Breast epithelium (tissue), 3 donors: ENCODE data around the gene PHF19.

Experiments
- POLR2A ChIP-seq: fragments of 450-650 bp; IDR thresholded peaks from one replicate; pipeline ENCODE4 v1.6.1; 2016; ENCODE audit warnings: antibody characterized with exemption, mild to moderate bottlenecking, moderate library complexity
- POLR2AphosphoS5 ChIP-seq, 3 donors: sonication (generic); formaldehyde crosslinking; IDR thresholded peaks; one replicate each; pipeline ENCODE4 v1.6.1; 2017; ENCODE audit warnings: antibody characterized with exemption in 3 of 3
- TF ChIP-seq, protein P1 (sequence below), 3 donors: fragments of 450-650 bp; IDR thresholded peaks; one replicate each; pipeline ENCODE4 v1.5.1; 2016 to 2017; ENCODE audit warnings: antibody characterized with exemption in 3 of 3, mild to moderate bottlenecking in 3 of 3, moderate library complexity in 3 of 3

DNA sequence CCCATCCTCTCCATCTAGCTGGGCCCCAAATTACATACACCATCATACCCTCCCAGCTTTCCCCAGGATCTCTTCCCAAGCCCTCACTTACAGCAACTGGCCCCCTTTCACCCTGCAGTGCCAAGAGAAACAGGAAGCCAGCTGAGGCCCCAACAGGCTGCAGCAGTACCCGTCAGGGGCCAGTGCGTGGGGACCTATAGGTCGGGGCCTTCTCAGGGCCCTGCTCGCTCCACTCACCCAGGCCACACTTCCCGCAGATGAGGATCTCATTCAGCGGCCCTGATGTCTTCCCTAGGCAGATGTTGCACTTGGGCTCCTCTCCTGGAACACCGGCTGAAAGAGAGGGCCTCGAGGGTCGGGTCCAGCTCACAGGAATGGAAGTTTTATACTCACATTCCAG is 6.8 kb downstream of the PHF19 start:
- no peak for TF ChIP-seq POLR2AphosphoS5 (IDR thresholded peaks at IDR 0.05)
- TF ChIP-seq, protein P1, sequence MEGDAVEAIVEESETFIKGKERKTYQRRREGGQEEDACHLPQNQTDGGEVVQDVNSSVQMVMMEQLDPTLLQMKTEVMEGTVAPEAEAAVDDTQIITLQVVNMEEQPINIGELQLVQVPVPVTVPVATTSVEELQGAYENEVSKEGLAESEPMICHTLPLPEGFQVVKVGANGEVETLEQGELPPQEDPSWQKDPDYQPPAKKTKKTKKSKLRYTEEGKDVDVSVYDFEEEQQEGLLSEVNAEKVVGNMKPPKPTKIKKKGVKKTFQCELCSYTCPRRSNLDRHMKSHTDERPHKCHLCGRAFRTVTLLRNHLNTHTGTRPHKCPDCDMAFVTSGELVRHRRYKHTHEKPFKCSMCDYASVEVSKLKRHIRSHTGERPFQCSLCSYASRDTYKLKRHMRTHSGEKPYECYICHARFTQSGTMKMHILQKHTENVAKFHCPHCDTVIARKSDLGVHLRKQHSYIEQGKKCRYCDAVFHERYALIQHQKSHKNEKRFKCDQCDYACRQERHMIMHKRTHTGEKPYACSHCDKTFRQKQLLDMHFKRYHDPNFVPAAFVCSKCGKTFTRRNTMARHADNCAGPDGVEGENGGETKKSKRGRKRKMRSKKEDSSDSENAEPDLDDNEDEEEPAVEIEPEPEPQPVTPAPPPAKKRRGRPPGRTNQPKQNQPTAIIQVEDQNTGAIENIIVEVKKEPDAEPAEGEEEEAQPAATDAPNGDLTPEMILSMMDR (IDR thresholded peaks at IDR 0.05), result no peak
- no peak for TF ChIP-seq POLR2A
